GM12878 (cell line): ENCODE measurements around the gene CSPG5. TPM values are rescaled to one million over a fixed set of nuclear protein-coding genes. Genes with fewer than 3 reads are reported as not detected.

Source experiments
- BHLHE40 ChIP-seq, 2 experiments: fragments of 450-650 bp in 1 of 2; IDR thresholded peaks; 2 replicates each; pipeline ENCODE4 v1.6.1; 2011 to 2017; ENCODE audit warnings: low read depth in 2 of 2, borderline replicate concordance in 1 of 2, improper control_type of control experiment in 1 of 2, low read length in 1 of 2, mild to moderate bottlenecking in 1 of 2
- CEBPB ChIP-seq, 2 experiments: fragments of 150-350 bp in 1 of 2; IDR thresholded peaks; 2 replicates each; pipeline ENCODE4 v1.6.1; 2012 to 2014; ENCODE audit warnings: low read depth in 2 of 2, low read length in 2 of 2, borderline replicate concordance in 1 of 2, inconsistent platforms in 1 of 2
- EED ChIP-seq: sonication (generic); IDR thresholded peaks from 2 replicates; pipeline ENCODE4 v1.6.1; 2016; ENCODE audit warnings: antibody characterized with exemption, low read depth
- EZH2 ChIP-seq: IDR thresholded peaks from 2 replicates; pipeline ENCODE4 v1.6.1; 2012; ENCODE audit warnings: low read depth, mild to moderate bottlenecking, control low read depth, inconsistent platforms, low read length, borderline replicate concordance; ENCODE audit not compliant: control insufficient read depth
- KLF5 ChIP-seq: fragments of 450-650 bp; IDR thresholded peaks from 2 replicates; pipeline ENCODE4 v1.6.1; 2014; ENCODE audit warnings: mild to moderate bottlenecking; ENCODE audit not compliant: partially characterized antibody
- MYC ChIP-seq: IDR thresholded peaks from 2 replicates; pipeline ENCODE4 v1.6.1; 2011; ENCODE audit warnings: mild to moderate bottlenecking, low read length, moderate library complexity, inconsistent platforms; ENCODE audit not compliant: insufficient read depth, insufficient replicate concordance, insufficient read length, severe bottlenecking
- NBN ChIP-seq: fragments of 450-650 bp; IDR thresholded peaks from 2 replicates; pipeline ENCODE4 v1.6.1; 2016
- NRF1 ChIP-seq: conservative IDR thresholded peaks from 2 replicates; pipeline ENCODE4 v1.6.1; 2011; ENCODE audit warnings: mild to moderate bottlenecking, low read depth, low read length, improper control_type of control experiment
- POLR2AphosphoS2 ChIP-seq: IDR thresholded peaks from 2 replicates; pipeline ENCODE4 v1.6.1; 2011; ENCODE audit warnings: low read depth, mild to moderate bottlenecking, low read length, improper control_type of control experiment, moderate library complexity
- REST ChIP-seq: IDR thresholded peaks from 2 replicates; pipeline ENCODE4 v1.6.1; 2012; ENCODE audit warnings: mild to moderate bottlenecking, low read depth, low read length
- RUNX3 ChIP-seq: IDR thresholded peaks from 2 replicates; pipeline ENCODE4 v1.6.1; 2012; ENCODE audit warnings: low read length, inconsistent platforms
- SMAD5 ChIP-seq: IDR thresholded peaks from 2 replicates; pipeline ENCODE4 v1.6.1; 2016; ENCODE audit warnings: antibody characterized with exemption, low read depth
- SMARCA5 ChIP-seq: fragments of 450-650 bp; IDR thresholded peaks from 2 replicates; pipeline ENCODE4 v1.6.1; 2017; ENCODE audit warnings: mild to moderate bottlenecking
- STAT3 ChIP-seq: IDR thresholded peaks from 2 replicates; pipeline ENCODE4 v1.6.1; 2011; ENCODE audit warnings: low read depth, low read length, improper control_type of control experiment
- TCF12 ChIP-seq: IDR thresholded peaks from 2 replicates; pipeline ENCODE4 v1.6.1; 2011; ENCODE audit warnings: low read depth, mild to moderate bottlenecking, low read length
- ZNF622 ChIP-seq: fragments of 450-650 bp; IDR thresholded peaks from 2 replicates; pipeline ENCODE4 v1.6.1; 2017; ENCODE audit warnings: mild to moderate bottlenecking, inconsistent platforms
- polyA plus RNA-seq, 11 experiments: library from polyadenylated mRNA; depleted of rRNA in 4 of 11; unstranded in 6 of 11; stranded (reverse) in 5 of 11; fragments of >200 nt; fragmentation: Nextera tagmentation in 4 of 11; fragmentation: Illumina TruSeq in 1 of 11; extraction: Ambion mirVana in 4 of 11; extraction: Trizol in 1 of 11; gene quantifications; 1 replicate in 1 of 11; 2 replicates in 10 of 11; pipeline versions ENCODE4 v1.2.1 to v1.2.3, GENCODE V29; 2011 to 2016; ENCODE audit warnings: inconsistent platforms in 2 of 11, missing spikeins in 2 of 11, low read depth in 1 of 11
- total RNA-seq, 4 experiments: library from RNA; depleted of rRNA in 3 of 4; stranded (reverse); fragments of >200 nt in 3 of 4; fragmentation: Illumina TruSeq in 1 of 4; extraction: Trizol in 1 of 4; gene quantifications; 2 replicates each; pipeline versions ENCODE4 v1.2.1 to v1.2.3, GENCODE V29; 2013 to 2021
- TF ChIP-seq, protein P1 (sequence below): fragments of 450-650 bp; formaldehyde crosslinking; IDR thresholded peaks from 2 replicates; pipeline ENCODE4 v1.4.0; 2020; ENCODE audit warnings: mild to moderate bottlenecking, moderate library complexity
- TF ChIP-seq, protein P2 (sequence below): IDR thresholded peaks from 2 replicates; pipeline ENCODE4 v1.6.1; 2011; ENCODE audit warnings: borderline replicate concordance, low read depth, mild to moderate bottlenecking, moderate library complexity, mixed read lengths, low read length; ENCODE audit not compliant: insufficient read depth; ENCODE audit errors: extremely low read length
- TF ChIP-seq, protein P3 (sequence below): fragments of 450-650 bp; IDR thresholded peaks from 2 replicates; pipeline ENCODE4 v1.6.1; 2017; ENCODE audit warnings: borderline replicate concordance

Gene CSPG5
- total and polyA plus RNA-seq, 10 of the 15 experiments (the other 5 are each of a cell fraction or from before 2014, with no cell fraction given), result 0.08 to 0.17 TPM; not detected in 8

- TF ChIP-seq KLF5 (peak; percentile 52), NBN (peak; percentile 80; the same call in 1 of the 2 replicates), ZNF622 (no peak), BHLHE40 (IDR thresholded peaks at IDR 0.05; ENCODE audit: borderline replicate concordance in 1 of 2, low read depth in 2 of 2, low read length in 1 of 2) (peak in 1 of 2 experiments; percentile 59; a peak in 3 of 4 replicates), STAT3 (no peak), SMARCA5 (peak; percentile 89), NRF1 (peak; percentile 90), EED (0 out of 2 replicates have a peak, but pooled peaks have one; percentile 21), CEBPB (IDR thresholded peaks at IDR 0.05; ENCODE audit: borderline replicate concordance in 1 of 2, low read depth in 2 of 2, low read length in 2 of 2) (no peak), MYC (peak; percentile 12), REST (no peak), TCF12 (peak; percentile 47; the same call in 1 of the 2 replicates), POLR2AphosphoS2 (peak; percentile 83), RUNX3 (no peak), EZH2 (no peak), SMAD5 (peak; percentile 97)
- TF ChIP-seq, protein P1, sequence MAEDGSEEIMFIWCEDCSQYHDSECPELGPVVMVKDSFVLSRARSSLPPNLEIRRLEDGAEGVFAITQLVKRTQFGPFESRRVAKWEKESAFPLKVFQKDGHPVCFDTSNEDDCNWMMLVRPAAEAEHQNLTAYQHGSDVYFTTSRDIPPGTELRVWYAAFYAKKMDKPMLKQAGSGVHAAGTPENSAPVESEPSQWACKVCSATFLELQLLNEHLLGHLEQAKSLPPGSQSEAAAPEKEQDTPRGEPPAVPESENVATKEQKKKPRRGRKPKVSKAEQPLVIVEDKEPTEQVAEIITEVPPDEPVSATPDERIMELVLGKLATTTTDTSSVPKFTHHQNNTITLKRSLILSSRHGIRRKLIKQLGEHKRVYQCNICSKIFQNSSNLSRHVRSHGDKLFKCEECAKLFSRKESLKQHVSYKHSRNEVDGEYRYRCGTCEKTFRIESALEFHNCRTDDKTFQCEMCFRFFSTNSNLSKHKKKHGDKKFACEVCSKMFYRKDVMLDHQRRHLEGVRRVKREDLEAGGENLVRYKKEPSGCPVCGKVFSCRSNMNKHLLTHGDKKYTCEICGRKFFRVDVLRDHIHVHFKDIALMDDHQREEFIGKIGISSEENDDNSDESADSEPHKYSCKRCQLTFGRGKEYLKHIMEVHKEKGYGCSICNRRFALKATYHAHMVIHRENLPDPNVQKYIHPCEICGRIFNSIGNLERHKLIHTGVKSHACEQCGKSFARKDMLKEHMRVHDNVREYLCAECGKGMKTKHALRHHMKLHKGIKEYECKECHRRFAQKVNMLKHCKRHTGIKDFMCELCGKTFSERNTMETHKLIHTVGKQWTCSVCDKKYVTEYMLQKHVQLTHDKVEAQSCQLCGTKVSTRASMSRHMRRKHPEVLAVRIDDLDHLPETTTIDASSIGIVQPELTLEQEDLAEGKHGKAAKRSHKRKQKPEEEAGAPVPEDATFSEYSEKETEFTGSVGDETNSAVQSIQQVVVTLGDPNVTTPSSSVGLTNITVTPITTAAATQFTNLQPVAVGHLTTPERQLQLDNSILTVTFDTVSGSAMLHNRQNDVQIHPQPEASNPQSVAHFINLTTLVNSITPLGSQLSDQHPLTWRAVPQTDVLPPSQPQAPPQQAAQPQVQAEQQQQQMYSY, result no peak
- TF ChIP-seq, protein P2, sequence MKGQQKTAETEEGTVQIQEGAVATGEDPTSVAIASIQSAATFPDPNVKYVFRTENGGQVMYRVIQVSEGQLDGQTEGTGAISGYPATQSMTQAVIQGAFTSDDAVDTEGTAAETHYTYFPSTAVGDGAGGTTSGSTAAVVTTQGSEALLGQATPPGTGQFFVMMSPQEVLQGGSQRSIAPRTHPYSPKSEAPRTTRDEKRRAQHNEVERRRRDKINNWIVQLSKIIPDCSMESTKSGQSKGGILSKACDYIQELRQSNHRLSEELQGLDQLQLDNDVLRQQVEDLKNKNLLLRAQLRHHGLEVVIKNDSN, result no peak
- TF ChIP-seq, protein P3, sequence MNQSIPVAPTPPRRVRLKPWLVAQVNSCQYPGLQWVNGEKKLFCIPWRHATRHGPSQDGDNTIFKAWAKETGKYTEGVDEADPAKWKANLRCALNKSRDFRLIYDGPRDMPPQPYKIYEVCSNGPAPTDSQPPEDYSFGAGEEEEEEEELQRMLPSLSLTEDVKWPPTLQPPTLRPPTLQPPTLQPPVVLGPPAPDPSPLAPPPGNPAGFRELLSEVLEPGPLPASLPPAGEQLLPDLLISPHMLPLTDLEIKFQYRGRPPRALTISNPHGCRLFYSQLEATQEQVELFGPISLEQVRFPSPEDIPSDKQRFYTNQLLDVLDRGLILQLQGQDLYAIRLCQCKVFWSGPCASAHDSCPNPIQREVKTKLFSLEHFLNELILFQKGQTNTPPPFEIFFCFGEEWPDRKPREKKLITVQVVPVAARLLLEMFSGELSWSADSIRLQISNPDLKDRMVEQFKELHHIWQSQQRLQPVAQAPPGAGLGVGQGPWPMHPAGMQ, result no peak
These were observed 65.3 kb downstream of the CSPG5 start, which contains the start of gene ELP6 (continued) for GRCh38 chr3:47513125-47513929.
